Testis (tissue), 2 donors: ENCODE measurements around the gene MEN1.

Experiments used
- CTCF ChIP-seq, 3 experiments: fragments of 450-650 bp in 2 of 3; fragments of 200-600 bp in 1 of 3; sonication (generic) in 1 of 3; IDR thresholded peaks; one replicate each; pipeline ENCODE4 v1.5.1; 2016 to 2019; ENCODE audit warnings: antibody characterized with exemption in 3 of 3, mild to moderate bottlenecking in 2 of 3, moderate library complexity in 1 of 3
- POLR2A ChIP-seq: fragments of 450-650 bp; IDR thresholded peaks from one replicate; pipeline ENCODE4 v1.6.1; 2017; ENCODE audit warnings: antibody characterized with exemption, mild to moderate bottlenecking, moderate library complexity

GRCh38 chr11:64843686-64844329, 33.5 kb upstream of the MEN1 start:
- TF ChIP-seq CTCF (IDR thresholded peaks at IDR 0.05) (no peak), POLR2A (no peak)
